AG09309 (cell line): ENCODE results near the gene MICAL3.

Source experiments
- DNase-seq: peaks from one replicate; pipeline ENCODE4 v3.0.0-alpha.2; 2010; ENCODE audit warnings: low read depth
- H3K4me3 ChIP-seq: 2 replicates; pipeline ENCODE4 v1.5.1; 2011; ENCODE audit warnings: mild to moderate bottlenecking, low read depth, low read length, moderate library complexity; ENCODE audit not compliant: control insufficient read depth
- TF ChIP-seq, protein P1 (sequence below): IDR thresholded peaks from 2 replicates; pipeline ENCODE4 v1.5.1; 2011; ENCODE audit warnings: mild to moderate bottlenecking, low read depth, low read length, inconsistent platforms; ENCODE audit not compliant: insufficient read depth, control insufficient read depth; ENCODE audit errors: missing control alignments

Gene MICAL3

DNA sequence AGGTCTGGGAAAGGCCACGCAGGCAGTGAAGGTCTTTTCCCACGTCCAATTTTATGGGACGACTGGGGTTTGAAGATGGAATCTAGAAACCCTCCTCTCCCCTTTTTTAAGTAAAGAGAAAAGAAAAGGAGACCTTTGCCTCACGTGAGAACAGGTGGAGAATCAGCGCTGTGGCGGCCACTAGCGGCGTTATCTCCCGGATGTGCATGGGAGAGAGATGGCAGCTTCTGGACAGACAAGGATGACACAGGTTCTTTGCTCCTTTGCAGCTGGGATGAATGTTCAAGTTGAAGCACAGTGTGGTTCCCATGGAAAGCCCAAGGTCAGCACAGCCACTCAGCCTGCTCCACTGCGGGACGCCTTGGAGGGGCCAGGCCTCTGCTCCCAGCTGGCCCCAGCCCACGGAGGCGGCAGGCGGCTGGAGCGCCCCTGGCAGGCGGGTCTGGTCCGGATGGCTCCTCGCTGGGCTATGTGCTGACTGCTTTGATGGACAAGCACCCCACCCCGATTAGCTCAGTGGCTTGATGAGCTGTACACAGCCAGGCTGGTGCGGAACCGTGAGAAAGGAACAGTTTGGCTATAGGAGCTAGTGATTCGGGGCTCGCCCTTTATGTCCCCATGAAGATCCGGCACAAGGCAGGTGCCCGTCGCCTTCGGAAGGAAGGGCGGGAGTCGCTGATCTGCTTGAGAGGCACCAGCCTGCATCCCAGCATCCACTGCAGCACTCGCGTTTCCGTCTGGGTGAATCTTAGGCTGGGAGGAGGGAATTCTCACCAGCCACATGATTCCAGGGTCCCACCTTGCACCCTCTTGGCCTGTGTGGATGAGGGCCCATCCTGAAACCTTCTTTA is 235.6 kb downstream of the MICAL3 start:
- TF ChIP-seq, protein P1, sequence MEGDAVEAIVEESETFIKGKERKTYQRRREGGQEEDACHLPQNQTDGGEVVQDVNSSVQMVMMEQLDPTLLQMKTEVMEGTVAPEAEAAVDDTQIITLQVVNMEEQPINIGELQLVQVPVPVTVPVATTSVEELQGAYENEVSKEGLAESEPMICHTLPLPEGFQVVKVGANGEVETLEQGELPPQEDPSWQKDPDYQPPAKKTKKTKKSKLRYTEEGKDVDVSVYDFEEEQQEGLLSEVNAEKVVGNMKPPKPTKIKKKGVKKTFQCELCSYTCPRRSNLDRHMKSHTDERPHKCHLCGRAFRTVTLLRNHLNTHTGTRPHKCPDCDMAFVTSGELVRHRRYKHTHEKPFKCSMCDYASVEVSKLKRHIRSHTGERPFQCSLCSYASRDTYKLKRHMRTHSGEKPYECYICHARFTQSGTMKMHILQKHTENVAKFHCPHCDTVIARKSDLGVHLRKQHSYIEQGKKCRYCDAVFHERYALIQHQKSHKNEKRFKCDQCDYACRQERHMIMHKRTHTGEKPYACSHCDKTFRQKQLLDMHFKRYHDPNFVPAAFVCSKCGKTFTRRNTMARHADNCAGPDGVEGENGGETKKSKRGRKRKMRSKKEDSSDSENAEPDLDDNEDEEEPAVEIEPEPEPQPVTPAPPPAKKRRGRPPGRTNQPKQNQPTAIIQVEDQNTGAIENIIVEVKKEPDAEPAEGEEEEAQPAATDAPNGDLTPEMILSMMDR: no peak
- DNase-seq: no peak

DNA sequence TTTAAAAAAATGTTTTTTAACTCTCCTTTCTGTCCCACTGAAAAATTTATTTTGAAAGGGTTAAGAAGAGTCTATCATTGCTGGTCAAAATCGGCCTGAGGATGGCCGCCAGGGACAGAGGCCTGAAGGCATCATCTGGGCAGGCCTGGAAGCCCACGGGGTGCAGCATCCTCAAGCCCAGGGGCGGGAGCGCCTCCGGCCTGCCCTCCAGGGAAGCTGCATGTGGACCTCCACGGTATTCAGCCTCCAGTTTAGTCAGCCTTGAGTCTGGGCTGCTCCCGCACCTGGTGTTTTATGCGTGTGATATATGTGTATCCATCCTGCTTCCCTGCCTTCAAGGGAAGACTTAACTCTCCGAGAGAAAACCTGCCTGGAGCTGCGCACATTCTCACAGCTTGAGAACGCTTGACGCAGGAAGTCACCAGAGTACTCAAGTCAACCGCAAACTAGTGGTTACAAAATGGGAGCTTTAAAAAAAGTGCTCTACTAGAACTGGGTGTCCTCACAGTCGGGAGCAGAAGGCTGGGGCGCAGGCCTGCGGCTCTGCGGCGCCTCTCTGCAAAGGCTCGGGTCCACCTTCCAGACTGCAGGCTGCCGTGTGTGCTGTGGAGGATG is 236.5 kb downstream of the MICAL3 start:
- TF ChIP-seq, protein P1: no peak
- no peak for DNase-seq
- H3K4me3 ChIP-seq: no peak overlapping the region

More for the DNA sequence above, 235.6 kb downstream of the MICAL3 start:
- no peak overlapping the region for H3K4me3 ChIP-seq

DNA sequence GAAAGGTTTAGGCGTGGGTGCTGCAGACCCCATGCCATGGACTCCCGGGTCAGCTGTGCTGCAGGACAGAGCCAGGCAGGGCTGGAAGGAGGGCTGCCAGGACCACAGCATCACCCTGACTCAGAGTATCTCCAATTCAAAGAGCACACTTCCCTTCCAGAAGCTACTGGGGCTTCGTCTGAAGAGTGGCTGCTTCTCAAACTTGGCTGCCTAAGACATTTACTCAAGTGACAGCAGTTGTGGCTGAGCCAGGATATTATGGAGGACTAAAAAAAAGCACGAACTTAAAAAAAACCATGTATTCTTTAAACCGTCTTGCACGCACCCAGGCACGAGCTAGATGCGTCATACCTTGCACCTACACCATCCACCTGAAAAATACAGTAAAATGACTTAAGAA is 237.1 kb downstream of the MICAL3 start:
- DNase-seq: no peak
- TF ChIP-seq, protein P1: no peak
- H3K4me3 ChIP-seq: no peak overlapping the region

DNA sequence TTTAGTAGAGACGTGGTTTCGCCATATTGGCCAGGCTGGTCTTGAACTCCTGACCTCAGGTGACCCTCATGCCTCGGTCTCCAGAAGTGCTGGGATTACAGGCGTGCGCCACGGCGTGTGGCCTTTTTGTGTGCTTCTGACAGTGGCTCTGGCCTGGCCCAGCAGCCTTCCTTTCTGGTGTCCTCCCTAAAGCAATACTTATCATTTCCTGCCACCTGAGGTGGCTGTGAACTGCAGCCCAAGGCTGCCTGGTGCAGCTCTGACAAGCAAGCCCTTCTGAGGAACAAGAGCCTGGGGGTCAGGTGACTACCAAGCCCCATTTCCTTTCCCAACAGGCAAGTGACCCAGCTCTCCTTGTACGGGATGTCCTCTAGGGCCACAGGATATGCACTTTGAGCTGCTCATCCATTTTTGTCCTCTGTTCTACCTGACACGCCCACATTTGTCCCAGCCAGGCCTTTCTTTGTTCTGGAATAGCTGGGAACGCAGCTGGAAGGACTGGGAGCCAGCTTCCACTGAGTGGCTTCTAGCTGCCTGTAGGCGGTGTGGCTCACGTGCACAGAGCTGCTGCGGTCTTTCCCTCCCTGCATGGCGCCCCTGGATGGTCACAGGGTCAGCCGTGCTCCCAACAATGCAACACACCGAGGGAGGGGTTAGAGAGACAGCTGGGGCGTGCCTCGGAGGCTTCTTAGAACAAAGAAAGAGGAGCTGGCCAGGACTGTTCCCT is 237.8 kb downstream of the MICAL3 start:
- H3K4me3 ChIP-seq: no peak overlapping the region
- TF ChIP-seq, protein P1: no peak

DNA sequence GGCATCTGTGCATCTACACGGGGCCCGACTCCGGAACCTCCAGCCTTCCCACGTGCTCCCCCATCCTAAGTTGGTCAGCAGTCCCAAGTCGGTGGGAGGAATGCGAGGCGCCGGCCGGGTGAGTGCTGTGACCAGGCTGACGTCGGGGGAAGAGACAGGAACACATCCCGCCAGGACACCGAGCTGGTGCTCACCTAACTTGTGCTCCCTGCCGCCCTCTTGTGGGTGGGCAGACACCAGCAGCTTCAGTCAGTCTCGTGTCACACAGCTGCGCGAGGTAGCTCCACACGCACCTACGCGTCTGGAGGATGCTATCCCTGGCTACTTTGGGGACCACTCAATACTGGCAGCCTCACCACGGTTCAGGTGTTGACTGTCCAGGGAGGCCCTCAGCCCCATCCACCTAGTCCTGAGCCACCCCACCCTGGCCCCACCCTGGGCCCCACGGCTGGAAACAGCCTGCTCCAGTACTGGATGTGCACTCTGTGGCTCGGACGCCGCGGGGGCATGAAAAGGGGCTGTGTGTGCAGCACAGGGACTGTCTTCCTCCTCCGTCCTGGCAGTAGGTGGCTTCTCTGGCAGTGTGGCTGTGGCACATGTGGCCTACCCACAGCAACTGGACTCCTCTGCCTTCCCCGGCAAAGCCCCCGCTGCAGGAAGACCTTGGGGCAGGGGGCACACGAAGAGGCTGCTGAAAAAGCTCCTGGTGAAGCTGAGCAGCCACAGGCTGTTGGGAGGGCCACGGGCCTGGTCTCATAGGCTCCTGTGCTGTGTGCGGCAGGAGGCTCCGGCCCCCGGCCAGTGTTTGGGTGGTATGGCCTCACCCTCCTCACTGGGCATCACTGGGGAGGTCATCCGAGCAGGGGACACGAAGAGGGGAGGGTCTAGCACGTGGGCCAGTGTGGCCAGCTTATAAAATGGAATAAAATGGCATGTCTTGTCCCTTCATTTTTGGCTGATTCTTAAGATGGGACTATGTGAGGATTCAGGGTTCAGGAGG is 238.9 kb downstream of the MICAL3 start:
- H3K4me3 ChIP-seq: no peak overlapping the region
- DNase-seq: no peak
- TF ChIP-seq, protein P1: peak; percentile 55

More for the DNA sequence above, 237.8 kb downstream of the MICAL3 start:
- no peak for DNase-seq

DNA sequence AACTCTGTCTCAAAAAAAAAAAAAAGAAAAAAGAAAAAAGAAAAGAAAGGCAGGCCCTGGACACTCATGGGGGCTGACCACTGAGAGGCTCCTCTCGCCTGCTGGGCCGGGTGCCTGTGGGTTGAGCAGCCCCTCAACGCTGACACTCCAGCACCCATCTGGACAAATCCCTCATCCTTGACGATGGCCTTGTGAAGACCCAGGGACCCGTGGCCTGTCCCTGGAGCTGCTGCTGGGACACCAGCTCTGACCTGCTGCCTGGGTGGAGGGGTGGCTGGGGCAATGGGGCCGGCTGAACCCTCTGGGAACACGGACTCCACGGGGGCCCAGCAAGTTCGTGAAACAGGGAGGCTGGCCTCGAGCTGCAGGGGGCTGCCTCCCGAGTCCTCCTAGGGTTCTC is 239.6 kb downstream of the MICAL3 start:
- TF ChIP-seq, protein P1: no peak
- no peak for DNase-seq
- no peak overlapping the region for H3K4me3 ChIP-seq
